HG03135 (cell line): ENCODE results near the gene EXOC4.

Source experiments
- ATAC-seq: cut with Tn5 transposase; IDR thresholded peaks from one replicate; pipeline ENCODE4 v1.9.1; 2021; ENCODE audit warnings: mild to moderate bottlenecking, moderate library complexity; ENCODE audit not compliant: unreplicated experiment

The EXOC4 gene

GRCh38 chr7:133564484-133564883, 311.6 kb downstream of the EXOC4 start:
- ATAC-seq, result no peak

- no peak for ATAC-seq
Measured at GRCh38 chr7:133568544-133568943, 315.7 kb downstream of the EXOC4 start.

GRCh38 chr7:133570321-133570720, 317.4 kb downstream of the EXOC4 start:
- no peak for ATAC-seq

- ATAC-seq, result no peak
Measured at GRCh38 chr7:133571076-133571475, 318.2 kb downstream of the EXOC4 start.

GRCh38 chr7:133572087-133572486, 319.2 kb downstream of the EXOC4 start:
- no peak for ATAC-seq

GRCh38 chr7:133572843-133573242, 320.0 kb downstream of the EXOC4 start:
- no peak for ATAC-seq

- ATAC-seq, result no peak
Measured at GRCh38 chr7:133573554-133574265, 320.8 kb downstream of the EXOC4 start.

- no peak for ATAC-seq
Measured at GRCh38 chr7:133575726-133576440, 323.0 kb downstream of the EXOC4 start.

GRCh38 chr7:133576612-133577168, 323.8 kb downstream of the EXOC4 start:
- ATAC-seq, result no peak

- no peak for ATAC-seq
Measured at GRCh38 chr7:133582766-133583523, 330.1 kb downstream of the EXOC4 start.

- ATAC-seq, result no peak
Measured at GRCh38 chr7:133583545-133584171, 330.8 kb downstream of the EXOC4 start.

- ATAC-seq, result no peak
Measured at GRCh38 chr7:133584956-133585668, 332.2 kb downstream of the EXOC4 start.

- no peak for ATAC-seq
Measured at GRCh38 chr7:133586253-133586652, 333.4 kb downstream of the EXOC4 start.

- ATAC-seq, result no peak
Measured at GRCh38 chr7:133587903-133588302, 335.0 kb downstream of the EXOC4 start.

- ATAC-seq, result no peak
Measured at GRCh38 chr7:133590795-133591194, 337.9 kb downstream of the EXOC4 start.

GRCh38 chr7:133591704-133592340, 338.9 kb downstream of the EXOC4 start:
- ATAC-seq, result no peak

- ATAC-seq, result no peak
Measured at GRCh38 chr7:133593561-133593960, 340.7 kb downstream of the EXOC4 start.

- no peak for ATAC-seq
Measured at GRCh38 chr7:133601617-133602016, 348.7 kb downstream of the EXOC4 start.

- ATAC-seq, result no peak
Measured at GRCh38 chr7:133602291-133602690, 349.4 kb downstream of the EXOC4 start.

- no peak for ATAC-seq
Measured at GRCh38 chr7:133606991-133607390, 354.1 kb downstream of the EXOC4 start.
